ENCODE results near the gene ATP6V1B1.

GRCh38 chr2:70893186-70893585, 42.5 kb upstream of the ATP6V1B1 start:
- TF ChIP-seq POLR2A (IDR thresholded peaks at IDR 0.05; ENCODE audit: extremely low read depth, insufficient read length) = no peak
- TF ChIP-seq CTCF (IDR thresholded peaks at IDR 0.05; ENCODE audit: low read depth, low read length) = no peak

All from NB4 (cell line).